GM23338 (cell line): ENCODE results near the gene HLX. TPM values are rescaled to one million over a fixed set of nuclear protein-coding genes. Genes with fewer than 3 reads are reported as not detected.

Source experiments
- ATAC-seq: fragments of 200-7000 bp; cut with Tn5 transposase; 3 replicates; pipeline ENCODE4 v1.9.1; 2020
- DNase-seq: peaks from one replicate; pipeline ENCODE4 v3.0.0-alpha.2; 2015; ENCODE audit warnings: low spot score
- H2AFZ ChIP-seq: fragments of 200-600 bp; sonication (generic); 2 replicates; pipeline ENCODE4 v1.8.0; 2016; ENCODE audit warnings: antibody characterized with exemption, mild to moderate bottlenecking, moderate library complexity
- H3F3A ChIP-seq: fragments of 200-600 bp; sonication (generic); replicated peaks from 2 replicates; pipeline ENCODE4 v1.8.0; 2017; ENCODE audit warnings: antibody characterized with exemption, mixed run types, low read depth
- H3K27ac ChIP-seq: fragments of 200-600 bp; sonication (generic); 2 replicates; pipeline ENCODE4 v1.6.1; 2016; ENCODE audit warnings: low read depth
- H3K27me3 ChIP-seq: fragments of 200-600 bp; sonication (generic); 2 replicates; pipeline ENCODE4 v1.8.0; 2016; ENCODE audit warnings: mild to moderate bottlenecking, mixed run types, moderate library complexity; ENCODE audit not compliant: insufficient read depth
- H3K36me3 ChIP-seq: fragments of 200-600 bp; sonication (generic); 2 replicates; pipeline ENCODE4 v1.8.0; 2016; ENCODE audit warnings: mild to moderate bottlenecking; ENCODE audit not compliant: insufficient read depth
- H3K4me1 ChIP-seq: fragments of 200-600 bp; sonication (generic); 2 replicates; pipeline ENCODE4 v1.8.0; 2016; ENCODE audit warnings: mild to moderate bottlenecking, moderate library complexity; ENCODE audit not compliant: insufficient read depth
- H3K4me2 ChIP-seq: fragments of 200-600 bp; sonication (generic); 2 replicates; pipeline ENCODE4 v1.7.1; 2017; ENCODE audit warnings: mixed run types
- H3K4me3 ChIP-seq: fragments of 200-600 bp; sonication (generic); 2 replicates; pipeline ENCODE4 v1.6.1; 2016; ENCODE audit warnings: mixed run types
- H3K79me2 ChIP-seq: fragments of 200-600 bp; sonication (generic); replicated peaks from 2 replicates; pipeline ENCODE4 v1.8.0; 2017; ENCODE audit warnings: mild to moderate bottlenecking; ENCODE audit not compliant: insufficient read depth
- H3K9me2 ChIP-seq: fragments of 200-600 bp; sonication (generic); 2 replicates; pipeline ENCODE4 v1.8.0; 2017; ENCODE audit not compliant: insufficient read depth
- H4K20me1 ChIP-seq: fragments of 200-600 bp; sonication (generic); replicated peaks from 2 replicates; pipeline ENCODE4 v1.8.0; 2017; ENCODE audit warnings: mild to moderate bottlenecking; ENCODE audit not compliant: insufficient read depth
- H3K27ac Mint-ChIP-seq: 2 replicates; pipeline ENCODE4 v1.8.0; 2020; ENCODE audit warnings: inconsistent platforms, mild to moderate bottlenecking, moderate library complexity, mixed read lengths
- H3K27me3 Mint-ChIP-seq: 3 replicates; pipeline ENCODE4 v1.8.0; 2022; ENCODE audit warnings: low read depth, mild to moderate bottlenecking, moderate library complexity, mixed read lengths, inconsistent platforms; ENCODE audit not compliant: insufficient read depth, poor library complexity
- H3K36me3 Mint-ChIP-seq: 3 replicates; pipeline ENCODE4 v1.8.0; 2021; ENCODE audit warnings: low read depth, mild to moderate bottlenecking, inconsistent platforms, moderate library complexity, mixed read lengths
- H3K4me1 Mint-ChIP-seq: 3 replicates; pipeline ENCODE4 v1.8.0; 2020; ENCODE audit warnings: mild to moderate bottlenecking, inconsistent platforms, mixed read lengths
- H3K4me3 Mint-ChIP-seq: 3 replicates; pipeline ENCODE4 v1.8.0; 2021; ENCODE audit warnings: moderate library complexity, mild to moderate bottlenecking, inconsistent platforms, mixed read lengths
- H3K9me3 Mint-ChIP-seq: 3 replicates; pipeline ENCODE4 v1.8.0; 2020; ENCODE audit warnings: moderate library complexity, mild to moderate bottlenecking, inconsistent platforms, mixed read lengths
- CREB1 ChIP-seq: fragments of 250-450 bp; sonication (Bioruptor Pico); IDR thresholded peaks from 2 replicates; pipeline ENCODE4 v1.5.0; 2020; ENCODE audit warnings: low read depth, mild to moderate bottlenecking, moderate library complexity
- EZH2 ChIP-seq: fragments of 200-600 bp; sonication (generic); IDR thresholded peaks from one replicate; pipeline ENCODE4 v1.8.0; 2017; ENCODE audit warnings: antibody characterized with exemption, mild to moderate bottlenecking, low read depth; ENCODE audit not compliant: unreplicated experiment
- EZH2phosphoT487 ChIP-seq: fragments of 200-600 bp; sonication (generic); IDR thresholded peaks from one replicate; pipeline ENCODE4 v1.8.1; 2018; ENCODE audit warnings: antibody characterized with exemption; ENCODE audit not compliant: unreplicated experiment
- JUNB ChIP-seq: IDR thresholded peaks from one replicate; pipeline ENCODE4 v1.6.1; 2016; ENCODE audit warnings: antibody characterized with exemption; ENCODE audit not compliant: unreplicated experiment
- NANOG ChIP-seq: IDR thresholded peaks from 2 replicates; pipeline ENCODE4 v1.6.1; 2016; ENCODE audit warnings: antibody characterized with exemption, borderline replicate concordance
- POLR2AphosphoS5 ChIP-seq: IDR thresholded peaks from 2 replicates; pipeline ENCODE4 v1.6.1; 2016; ENCODE audit warnings: antibody characterized with exemption, low read depth
- STAT1 ChIP-seq: IDR thresholded peaks from one replicate; pipeline ENCODE4 v1.6.1; 2016; ENCODE audit warnings: antibody characterized with exemption; ENCODE audit not compliant: unreplicated experiment
- ZNF114 ChIP-seq: fragments of 250-450 bp; sonication (Bioruptor Pico); IDR thresholded peaks from 2 replicates; pipeline ENCODE4 v1.5.0; 2020; ENCODE audit warnings: mild to moderate bottlenecking, moderate library complexity
- ZNF331 ChIP-seq: fragments of 250-450 bp; sonication (Bioruptor Pico); IDR thresholded peaks from 2 replicates; pipeline ENCODE4 v1.5.0; 2020; ENCODE audit warnings: low read depth, mild to moderate bottlenecking, moderate library complexity
- polyA plus RNA-seq: library from polyadenylated mRNA; unstranded; fragments of >200 nt; fragmentation: Nextera tagmentation; extraction: Ambion mirVana; gene quantifications from 2 replicates; pipeline ENCODE4 v1.2.1, GENCODE V29; 2016
- total RNA-seq: library from RNA; depleted of rRNA; stranded (reverse); fragments of >200 nt; shearing (Covaris generic); gene quantifications from 2 replicates; pipeline ENCODE4 v1.2.3, GENCODE V29; 2014
- TF ChIP-seq, protein P1 (sequence below), 2 experiments: fragments of 200-600 bp in 1 of 2; sonication (generic) in 1 of 2; conservative IDR thresholded peaks; 2 replicates each; pipeline versions ENCODE4 v1.5.1 to v1.6.1; 2016 to 2017; ENCODE audit warnings: antibody characterized with exemption in 2 of 2, low read depth in 2 of 2, mild to moderate bottlenecking in 2 of 2, moderate library complexity in 1 of 2
- TF ChIP-seq, protein P2 (sequence below): IDR thresholded peaks from 2 replicates; pipeline ENCODE4 v1.6.1; 2016; ENCODE audit warnings: antibody characterized with exemption
- TF ChIP-seq, protein P3 (sequence below): fragments of 250-450 bp; sonication (Bioruptor Pico); IDR thresholded peaks from 2 replicates; pipeline ENCODE4 v1.5.0; 2020; ENCODE audit warnings: mild to moderate bottlenecking, moderate library complexity
- TF ChIP-seq, protein P4 (sequence below): IDR thresholded peaks from one replicate; pipeline ENCODE4 v1.6.1; 2018; ENCODE audit warnings: antibody characterized with exemption; ENCODE audit not compliant: unreplicated experiment

The HLX gene
- total and polyA plus RNA-seq, 2 experiments from 2014 or later: 0.07 TPM; not detected in 1

DNA sequence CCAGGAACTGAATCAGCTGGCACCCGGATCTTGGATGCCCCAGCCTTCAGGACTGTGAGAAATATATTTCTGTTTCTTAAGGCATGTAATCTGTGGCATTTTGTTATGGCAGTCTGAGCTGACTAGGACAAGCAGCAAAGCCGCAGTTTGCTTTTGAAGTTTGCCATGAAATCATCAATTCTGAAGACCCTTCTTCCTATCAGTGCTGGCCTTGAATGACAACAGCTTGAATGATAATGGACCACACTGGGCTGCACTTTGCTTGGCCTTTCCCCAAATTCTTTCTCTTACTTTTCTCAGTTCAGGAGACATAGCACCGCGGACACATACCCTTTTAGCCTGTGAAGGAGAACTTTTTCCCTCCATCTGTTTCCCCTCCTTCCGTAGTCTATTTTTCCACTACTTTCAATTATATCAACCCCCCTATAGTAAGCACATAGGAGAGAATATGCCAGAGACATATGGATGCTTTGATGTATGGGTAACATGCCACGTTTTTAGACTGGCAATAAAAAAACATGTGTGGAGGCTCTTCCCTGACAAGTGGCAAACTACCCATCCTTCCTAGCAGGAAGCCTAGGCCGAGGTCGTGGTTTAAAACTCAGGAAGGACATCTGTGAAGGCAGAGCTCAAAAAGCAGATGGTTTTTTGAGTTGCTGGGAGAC lies 42.9 kb downstream of the HLX start:
- Mint-ChIP-seq H3K27ac (no peak overlapping the region), H3K36me3 (no peaks in the 10 kb centered on the region), H3K4me1 (peaks cover 10% of the 10 kb centered on the region), H3K27me3 (no peaks in the 10 kb centered on the region), H3K9me3 (no peaks in the 10 kb centered on the region), H3K4me3 (no peak overlapping the region)
- H3F3A ChIP-seq: no peaks in the 10 kb centered on the region
- H3K27me3 ChIP-seq: no peaks in the 10 kb centered on the region
- no peak overlapping the region for H3K27ac ChIP-seq
- H3K4me1 ChIP-seq: peaks cover 5% of the 10 kb centered on the region; the same call in 1 of the 2 replicates
- peak; percentile 89 for ATAC-seq
- peak overlapping the region; percentile 34 for H3K4me2 ChIP-seq
- H4K20me1 ChIP-seq: no peaks in the 10 kb centered on the region
- 0 out of 2 replicates have a peak, but pooled peaks cover 13% of the 10 kb centered on the region for H3K9me2 ChIP-seq
- no peak overlapping the region for H3K4me3 ChIP-seq
- TF ChIP-seq ZNF331 (CRISPR knock-in tag) (no peak), CREB1 (no peak), STAT1 (no peak), EZH2 (no peak), NANOG (no peak), JUNB (no peak), ZNF114 (CRISPR knock-in tag) (no peak), POLR2AphosphoS5 (no peak), EZH2phosphoT487 (no peak)
- TF ChIP-seq, protein P1, sequence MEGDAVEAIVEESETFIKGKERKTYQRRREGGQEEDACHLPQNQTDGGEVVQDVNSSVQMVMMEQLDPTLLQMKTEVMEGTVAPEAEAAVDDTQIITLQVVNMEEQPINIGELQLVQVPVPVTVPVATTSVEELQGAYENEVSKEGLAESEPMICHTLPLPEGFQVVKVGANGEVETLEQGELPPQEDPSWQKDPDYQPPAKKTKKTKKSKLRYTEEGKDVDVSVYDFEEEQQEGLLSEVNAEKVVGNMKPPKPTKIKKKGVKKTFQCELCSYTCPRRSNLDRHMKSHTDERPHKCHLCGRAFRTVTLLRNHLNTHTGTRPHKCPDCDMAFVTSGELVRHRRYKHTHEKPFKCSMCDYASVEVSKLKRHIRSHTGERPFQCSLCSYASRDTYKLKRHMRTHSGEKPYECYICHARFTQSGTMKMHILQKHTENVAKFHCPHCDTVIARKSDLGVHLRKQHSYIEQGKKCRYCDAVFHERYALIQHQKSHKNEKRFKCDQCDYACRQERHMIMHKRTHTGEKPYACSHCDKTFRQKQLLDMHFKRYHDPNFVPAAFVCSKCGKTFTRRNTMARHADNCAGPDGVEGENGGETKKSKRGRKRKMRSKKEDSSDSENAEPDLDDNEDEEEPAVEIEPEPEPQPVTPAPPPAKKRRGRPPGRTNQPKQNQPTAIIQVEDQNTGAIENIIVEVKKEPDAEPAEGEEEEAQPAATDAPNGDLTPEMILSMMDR (conservative IDR thresholded peaks at IDR 0.05; ENCODE audit: low read depth in 2 of 2): no peak
- TF ChIP-seq, protein P2, sequence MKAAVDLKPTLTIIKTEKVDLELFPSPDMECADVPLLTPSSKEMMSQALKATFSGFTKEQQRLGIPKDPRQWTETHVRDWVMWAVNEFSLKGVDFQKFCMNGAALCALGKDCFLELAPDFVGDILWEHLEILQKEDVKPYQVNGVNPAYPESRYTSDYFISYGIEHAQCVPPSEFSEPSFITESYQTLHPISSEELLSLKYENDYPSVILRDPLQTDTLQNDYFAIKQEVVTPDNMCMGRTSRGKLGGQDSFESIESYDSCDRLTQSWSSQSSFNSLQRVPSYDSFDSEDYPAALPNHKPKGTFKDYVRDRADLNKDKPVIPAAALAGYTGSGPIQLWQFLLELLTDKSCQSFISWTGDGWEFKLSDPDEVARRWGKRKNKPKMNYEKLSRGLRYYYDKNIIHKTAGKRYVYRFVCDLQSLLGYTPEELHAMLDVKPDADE: no peak
- TF ChIP-seq, protein P3, sequence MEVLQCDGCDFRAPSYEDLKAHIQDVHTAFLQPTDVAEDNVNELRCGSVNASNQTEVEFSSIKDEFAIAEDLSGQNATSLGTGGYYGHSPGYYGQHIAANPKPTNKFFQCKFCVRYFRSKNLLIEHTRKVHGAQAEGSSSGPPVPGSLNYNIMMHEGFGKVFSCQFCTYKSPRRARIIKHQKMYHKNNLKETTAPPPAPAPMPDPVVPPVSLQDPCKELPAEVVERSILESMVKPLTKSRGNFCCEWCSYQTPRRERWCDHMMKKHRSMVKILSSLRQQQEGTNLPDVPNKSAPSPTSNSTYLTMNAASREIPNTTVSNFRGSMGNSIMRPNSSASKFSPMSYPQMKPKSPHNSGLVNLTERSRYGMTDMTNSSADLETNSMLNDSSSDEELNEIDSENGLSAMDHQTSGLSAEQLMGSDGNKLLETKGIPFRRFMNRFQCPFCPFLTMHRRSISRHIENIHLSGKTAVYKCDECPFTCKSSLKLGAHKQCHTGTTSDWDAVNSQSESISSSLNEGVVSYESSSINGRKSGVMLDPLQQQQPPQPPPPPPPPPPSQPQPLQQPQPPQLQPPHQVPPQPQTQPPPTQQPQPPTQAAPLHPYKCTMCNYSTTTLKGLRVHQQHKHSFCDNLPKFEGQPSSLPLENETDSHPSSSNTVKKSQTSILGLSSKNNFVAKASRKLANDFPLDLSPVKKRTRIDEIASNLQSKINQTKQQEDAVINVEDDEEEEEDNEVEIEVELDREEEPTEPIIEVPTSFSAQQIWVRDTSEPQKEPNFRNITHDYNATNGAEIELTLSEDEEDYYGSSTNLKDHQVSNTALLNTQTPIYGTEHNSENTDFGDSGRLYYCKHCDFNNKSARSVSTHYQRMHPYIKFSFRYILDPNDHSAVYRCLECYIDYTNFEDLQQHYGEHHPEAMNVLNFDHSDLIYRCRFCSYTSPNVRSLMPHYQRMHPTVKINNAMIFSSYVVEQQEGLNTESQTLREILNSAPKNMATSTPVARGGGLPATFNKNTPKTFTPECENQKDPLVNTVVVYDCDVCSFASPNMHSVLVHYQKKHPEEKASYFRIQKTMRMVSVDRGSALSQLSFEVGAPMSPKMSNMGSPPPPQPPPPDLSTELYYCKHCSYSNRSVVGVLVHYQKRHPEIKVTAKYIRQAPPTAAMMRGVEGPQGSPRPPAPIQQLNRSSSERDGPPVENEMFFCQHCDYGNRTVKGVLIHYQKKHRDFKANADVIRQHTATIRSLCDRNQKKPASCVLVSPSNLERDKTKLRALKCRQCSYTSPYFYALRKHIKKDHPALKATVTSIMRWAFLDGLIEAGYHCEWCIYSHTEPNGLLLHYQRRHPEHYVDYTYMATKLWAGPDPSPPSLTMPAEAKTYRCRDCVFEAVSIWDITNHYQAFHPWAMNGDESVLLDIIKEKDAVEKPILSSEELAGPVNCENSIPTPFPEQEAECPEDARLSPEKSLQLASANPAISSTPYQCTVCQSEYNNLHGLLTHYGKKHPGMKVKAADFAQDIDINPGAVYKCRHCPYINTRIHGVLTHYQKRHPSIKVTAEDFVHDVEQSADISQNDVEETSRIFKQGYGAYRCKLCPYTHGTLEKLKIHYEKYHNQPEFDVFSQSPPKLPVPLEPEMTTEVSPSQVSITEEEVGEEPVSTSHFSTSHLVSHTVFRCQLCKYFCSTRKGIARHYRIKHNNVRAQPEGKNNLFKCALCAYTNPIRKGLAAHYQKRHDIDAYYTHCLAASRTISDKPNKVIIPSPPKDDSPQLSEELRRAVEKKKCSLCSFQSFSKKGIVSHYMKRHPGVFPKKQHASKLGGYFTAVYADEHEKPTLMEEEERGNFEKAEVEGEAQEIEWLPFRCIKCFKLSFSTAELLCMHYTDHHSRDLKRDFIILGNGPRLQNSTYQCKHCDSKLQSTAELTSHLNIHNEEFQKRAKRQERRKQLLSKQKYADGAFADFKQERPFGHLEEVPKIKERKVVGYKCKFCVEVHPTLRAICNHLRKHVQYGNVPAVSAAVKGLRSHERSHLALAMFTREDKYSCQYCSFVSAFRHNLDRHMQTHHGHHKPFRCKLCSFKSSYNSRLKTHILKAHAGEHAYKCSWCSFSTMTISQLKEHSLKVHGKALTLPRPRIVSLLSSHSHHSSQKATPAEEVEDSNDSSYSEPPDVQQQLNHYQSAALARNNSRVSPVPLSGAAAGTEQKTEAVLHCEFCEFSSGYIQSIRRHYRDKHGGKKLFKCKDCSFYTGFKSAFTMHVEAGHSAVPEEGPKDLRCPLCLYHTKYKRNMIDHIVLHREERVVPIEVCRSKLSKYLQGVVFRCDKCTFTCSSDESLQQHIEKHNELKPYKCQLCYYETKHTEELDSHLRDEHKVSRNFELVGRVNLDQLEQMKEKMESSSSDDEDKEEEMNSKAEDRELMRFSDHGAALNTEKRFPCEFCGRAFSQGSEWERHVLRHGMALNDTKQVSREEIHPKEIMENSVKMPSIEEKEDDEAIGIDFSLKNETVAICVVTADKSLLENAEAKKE: no peak
- TF ChIP-seq, protein P4, sequence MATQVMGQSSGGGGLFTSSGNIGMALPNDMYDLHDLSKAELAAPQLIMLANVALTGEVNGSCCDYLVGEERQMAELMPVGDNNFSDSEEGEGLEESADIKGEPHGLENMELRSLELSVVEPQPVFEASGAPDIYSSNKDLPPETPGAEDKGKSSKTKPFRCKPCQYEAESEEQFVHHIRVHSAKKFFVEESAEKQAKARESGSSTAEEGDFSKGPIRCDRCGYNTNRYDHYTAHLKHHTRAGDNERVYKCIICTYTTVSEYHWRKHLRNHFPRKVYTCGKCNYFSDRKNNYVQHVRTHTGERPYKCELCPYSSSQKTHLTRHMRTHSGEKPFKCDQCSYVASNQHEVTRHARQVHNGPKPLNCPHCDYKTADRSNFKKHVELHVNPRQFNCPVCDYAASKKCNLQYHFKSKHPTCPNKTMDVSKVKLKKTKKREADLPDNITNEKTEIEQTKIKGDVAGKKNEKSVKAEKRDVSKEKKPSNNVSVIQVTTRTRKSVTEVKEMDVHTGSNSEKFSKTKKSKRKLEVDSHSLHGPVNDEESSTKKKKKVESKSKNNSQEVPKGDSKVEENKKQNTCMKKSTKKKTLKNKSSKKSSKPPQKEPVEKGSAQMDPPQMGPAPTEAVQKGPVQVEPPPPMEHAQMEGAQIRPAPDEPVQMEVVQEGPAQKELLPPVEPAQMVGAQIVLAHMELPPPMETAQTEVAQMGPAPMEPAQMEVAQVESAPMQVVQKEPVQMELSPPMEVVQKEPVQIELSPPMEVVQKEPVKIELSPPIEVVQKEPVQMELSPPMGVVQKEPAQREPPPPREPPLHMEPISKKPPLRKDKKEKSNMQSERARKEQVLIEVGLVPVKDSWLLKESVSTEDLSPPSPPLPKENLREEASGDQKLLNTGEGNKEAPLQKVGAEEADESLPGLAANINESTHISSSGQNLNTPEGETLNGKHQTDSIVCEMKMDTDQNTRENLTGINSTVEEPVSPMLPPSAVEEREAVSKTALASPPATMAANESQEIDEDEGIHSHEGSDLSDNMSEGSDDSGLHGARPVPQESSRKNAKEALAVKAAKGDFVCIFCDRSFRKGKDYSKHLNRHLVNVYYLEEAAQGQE: no peak
- no peak overlapping the region for H2AFZ ChIP-seq
- DNase-seq: peak; percentile 60
- no peaks in the 10 kb centered on the region for H3K79me2 ChIP-seq
- no peaks in the 10 kb centered on the region for H3K36me3 ChIP-seq
